Ishikawa (cell line): Measurements from ENCODE around the gene SULT4A1.

Experiments
- CEBPB ChIP-seq: IDR thresholded peaks from 2 replicates; pipeline ENCODE4 v1.6.1; 2012
- FOXM1 ChIP-seq: IDR thresholded peaks from 2 replicates; pipeline ENCODE4 v1.6.1; 2012; ENCODE audit warnings: low read depth, borderline replicate concordance
- RAD21 ChIP-seq: IDR thresholded peaks from 2 replicates; pipeline ENCODE4 v1.6.1; 2012; ENCODE audit warnings: low read depth
- REST ChIP-seq: IDR thresholded peaks from 2 replicates; pipeline ENCODE4 v1.6.1; 2012; ENCODE audit warnings: low read depth, mild to moderate bottlenecking
- TAF1 ChIP-seq: IDR thresholded peaks from 2 replicates; pipeline ENCODE4 v1.6.1; 2012; ENCODE audit warnings: low read depth, mild to moderate bottlenecking
- TCF12 ChIP-seq: IDR thresholded peaks from 2 replicates; pipeline ENCODE4 v1.6.1; 2012; ENCODE audit warnings: low read depth
- USF1 ChIP-seq: IDR thresholded peaks from 2 replicates; pipeline ENCODE4 v1.6.1; 2012
- YY1 ChIP-seq: IDR thresholded peaks from 2 replicates; pipeline ENCODE4 v1.6.1; 2012; ENCODE audit warnings: low read depth
- ZBTB7A ChIP-seq: IDR thresholded peaks from 2 replicates; pipeline ENCODE4 v1.6.1; 2012; ENCODE audit warnings: low read depth
- TF ChIP-seq, protein P1 (sequence below): IDR thresholded peaks from 2 replicates; pipeline ENCODE4 v1.6.1; 2012

- no peak for TF ChIP-seq REST
- no peak for TF ChIP-seq RAD21
- no peak for TF ChIP-seq YY1
- no peak for TF ChIP-seq ZBTB7A
- TF ChIP-seq, protein P1, sequence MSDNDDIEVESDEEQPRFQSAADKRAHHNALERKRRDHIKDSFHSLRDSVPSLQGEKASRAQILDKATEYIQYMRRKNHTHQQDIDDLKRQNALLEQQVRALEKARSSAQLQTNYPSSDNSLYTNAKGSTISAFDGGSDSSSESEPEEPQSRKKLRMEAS, result no peak
- no peak for TF ChIP-seq TCF12
- TF ChIP-seq TAF1, result no peak
- no peak for TF ChIP-seq FOXM1
- no peak for TF ChIP-seq CEBPB
- TF ChIP-seq USF1, result no peak
These were observed 7.5 kb upstream of the SULT4A1 start for GRCh38 chr22:43869799-43870198.
